HG03064 (cell line): ENCODE measurements around the gene ZNF524.

Experiments used
- ATAC-seq: cut with Tn5 transposase; IDR thresholded peaks from one replicate; pipeline ENCODE4 v1.9.1; 2021; ENCODE audit warnings: low read depth; ENCODE audit not compliant: unreplicated experiment

The ZNF524 gene

GRCh38 chr19:55652311-55653128 is 52.4 kb downstream of the ZNF524 start:
- ATAC-seq = no peak
